ENCODE measurements around the gene ARID3A.

The ARID3A gene

GRCh38 chr19:940591-941291 lies 14.9 kb downstream of the ARID3A start:
- H3K4me3 ChIP-seq (ENCODE audit: low read depth, low read length): no peak overlapping the region

DNA sequence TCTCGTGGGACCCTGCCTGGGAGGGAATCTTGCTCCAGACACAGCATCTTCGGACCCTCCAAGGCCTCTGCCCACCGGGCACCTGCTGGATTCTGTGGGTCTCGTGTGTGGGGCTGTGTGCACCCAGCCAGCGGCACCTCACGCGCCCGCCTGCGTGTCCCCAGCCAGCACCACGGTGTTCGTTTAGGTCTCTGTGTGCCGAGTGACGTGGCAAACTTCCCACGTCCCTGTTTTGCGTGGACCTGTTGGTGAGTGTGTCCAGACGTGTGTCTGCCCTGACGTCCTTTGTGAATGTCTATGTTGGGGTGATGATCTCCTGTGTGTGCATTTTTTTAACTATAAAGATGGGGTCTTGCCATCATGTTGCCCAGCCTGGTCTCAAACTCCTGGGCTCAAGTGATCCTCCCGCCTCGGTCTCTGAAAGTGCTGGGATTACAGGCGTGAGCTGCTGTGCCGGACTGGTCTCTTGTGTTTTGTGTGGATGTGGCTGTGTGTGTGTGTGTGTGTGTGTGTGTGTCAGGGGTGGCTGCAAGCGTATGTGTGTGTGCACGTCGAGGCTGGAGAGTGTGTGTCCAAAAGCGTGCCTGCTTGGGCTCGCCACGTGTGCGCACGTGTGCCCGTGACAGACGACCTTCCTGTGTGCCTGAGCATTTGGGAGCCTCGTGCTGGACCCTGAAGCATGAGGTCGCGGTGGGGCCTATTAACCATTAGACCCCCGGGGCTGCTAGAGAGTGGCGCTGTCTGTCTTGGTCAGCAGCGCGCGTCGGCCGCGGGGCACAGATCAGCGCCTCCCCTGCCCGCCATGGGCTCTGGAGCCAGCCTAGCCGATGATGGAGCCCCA lies 15.7 kb downstream of the ARID3A start:
- Histone ChIP-seq H3K27me3 (replicated peaks) (no peaks in the 10 kb centered on the region), H3K36me3 (replicated peaks) (peaks cover 15% of the 10 kb centered on the region), H3K4me3 (ENCODE audit: low read depth, low read length) (no peak overlapping the region), H3K27ac (no peak overlapping the region)
- in situ Hi-C loops (cut with HindIII; ENCODE audit: low pct_ligation_motif_present, low sequenced_read_pairs): no loop called here
- DNase-seq: no peak
- TF ChIP-seq CTCF (IDR thresholded peaks at IDR 0.05; ENCODE audit: low read depth, low read length, missing control alignments): no peak

More at GRCh38 chr19:940591-941291, 14.9 kb downstream of the ARID3A start:
- no peak for DNase-seq
- Histone ChIP-seq H3K27ac (no peak overlapping the region), H3K36me3 (replicated peaks) (peaks cover 15% of the 10 kb centered on the region), H3K27me3 (replicated peaks) (no peaks in the 10 kb centered on the region)
- no peak for TF ChIP-seq CTCF (IDR thresholded peaks at IDR 0.05; ENCODE audit: low read depth, low read length, missing control alignments)
- in situ Hi-C loops (cut with HindIII; ENCODE audit: low pct_ligation_motif_present, low sequenced_read_pairs): no loop called here

GRCh38 chr19:942133-942645 lies 16.4 kb downstream of the ARID3A start:
- Histone ChIP-seq H3K36me3 (replicated peaks) (peaks cover 15% of the 10 kb centered on the region), H3K4me3 (ENCODE audit: low read depth, low read length) (no peak overlapping the region), H3K27ac (no peak overlapping the region), H3K27me3 (replicated peaks) (no peaks in the 10 kb centered on the region)
- DNase-seq: no peak
- no peak for TF ChIP-seq CTCF (IDR thresholded peaks at IDR 0.05; ENCODE audit: low read depth, low read length, missing control alignments)
- in situ Hi-C loops (cut with HindIII; ENCODE audit: low pct_ligation_motif_present, low sequenced_read_pairs): no loop called here

- H3K36me3 ChIP-seq (replicated peaks): peaks cover 12% of the 10 kb centered on the region
- in situ Hi-C loops (cut with HindIII; ENCODE audit: low pct_ligation_motif_present, low sequenced_read_pairs): no loop called here
- TF ChIP-seq CTCF (IDR thresholded peaks at IDR 0.05; ENCODE audit: low read depth, low read length, missing control alignments): no peak
These were observed 17.8 kb downstream of the ARID3A start for GRCh38 chr19:943551-944170.

GRCh38 chr19:944171-944567 lies 18.3 kb downstream of the ARID3A start:
- DNase-seq: no peak
- no peaks in the 10 kb centered on the region for H3K27me3 ChIP-seq (replicated peaks)
- no peak overlapping the region for H3K27ac ChIP-seq
- H3K36me3 ChIP-seq (replicated peaks): peaks cover 11% of the 10 kb centered on the region
- H3K4me3 ChIP-seq (ENCODE audit: low read depth, low read length): no peak overlapping the region
- no peak for TF ChIP-seq CTCF (IDR thresholded peaks at IDR 0.05; ENCODE audit: low read depth, low read length, missing control alignments)
- in situ Hi-C loops (cut with HindIII; ENCODE audit: low pct_ligation_motif_present, low sequenced_read_pairs): no loop called here

More at GRCh38 chr19:943551-944170, 17.8 kb downstream of the ARID3A start:
- H3K4me3 ChIP-seq (ENCODE audit: low read depth, low read length): no peak overlapping the region
- no peak for DNase-seq
- H3K27ac ChIP-seq: no peak overlapping the region
- no peaks in the 10 kb centered on the region for H3K27me3 ChIP-seq (replicated peaks)
